Measurements from ENCODE around the gene SYCN.

- TF ChIP-seq, protein P1, sequence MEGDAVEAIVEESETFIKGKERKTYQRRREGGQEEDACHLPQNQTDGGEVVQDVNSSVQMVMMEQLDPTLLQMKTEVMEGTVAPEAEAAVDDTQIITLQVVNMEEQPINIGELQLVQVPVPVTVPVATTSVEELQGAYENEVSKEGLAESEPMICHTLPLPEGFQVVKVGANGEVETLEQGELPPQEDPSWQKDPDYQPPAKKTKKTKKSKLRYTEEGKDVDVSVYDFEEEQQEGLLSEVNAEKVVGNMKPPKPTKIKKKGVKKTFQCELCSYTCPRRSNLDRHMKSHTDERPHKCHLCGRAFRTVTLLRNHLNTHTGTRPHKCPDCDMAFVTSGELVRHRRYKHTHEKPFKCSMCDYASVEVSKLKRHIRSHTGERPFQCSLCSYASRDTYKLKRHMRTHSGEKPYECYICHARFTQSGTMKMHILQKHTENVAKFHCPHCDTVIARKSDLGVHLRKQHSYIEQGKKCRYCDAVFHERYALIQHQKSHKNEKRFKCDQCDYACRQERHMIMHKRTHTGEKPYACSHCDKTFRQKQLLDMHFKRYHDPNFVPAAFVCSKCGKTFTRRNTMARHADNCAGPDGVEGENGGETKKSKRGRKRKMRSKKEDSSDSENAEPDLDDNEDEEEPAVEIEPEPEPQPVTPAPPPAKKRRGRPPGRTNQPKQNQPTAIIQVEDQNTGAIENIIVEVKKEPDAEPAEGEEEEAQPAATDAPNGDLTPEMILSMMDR (IDR thresholded peaks at IDR 0.05) = no peak
- TF ChIP-seq POLR2AphosphoS5 (IDR thresholded peaks at IDR 0.05) (no peak), EP300 (IDR thresholded peaks at IDR 0.05) (no peak)
These were observed 23.3 kb downstream of the SYCN start for GRCh38 chr19:39180749-39181148.

All from upper lobe of left lung (tissue), 4 donors.